ENCODE data around the gene OVOL1. TPM values are rescaled to one million over a fixed set of nuclear protein-coding genes. Genes with fewer than 3 reads are reported as not detected.

Gene OVOL1
- total and polyA plus RNA-seq, 2 of the 13 experiments (the other 11 are each of a cell fraction or from before 2014, with no cell fraction given), result 0.01 TPM; not detected in 1

- TF ChIP-seq ATF4 (CRISPR knock-in tag; IDR thresholded peaks at IDR 0.05), result no peak
- no peak for TF ChIP-seq MLXIP (CRISPR knock-in tag; IDR thresholded peaks at IDR 0.05; ENCODE audit: borderline replicate concordance)
- peak; percentile 82 for TF ChIP-seq ARID3A (IDR thresholded peaks at IDR 0.05; ENCODE audit: low read depth, low read length)
- no peak for TF ChIP-seq RCOR2 (CRISPR knock-in tag; IDR thresholded peaks at IDR 0.05)
- TF ChIP-seq TP53 (CRISPR knock-in tag; conservative IDR thresholded peaks at IDR 0.05), result no peak
- TF ChIP-seq RXRA (CRISPR knock-in tag; IDR thresholded peaks at IDR 0.05), result peak; percentile 90
- TF ChIP-seq MIXL1 (CRISPR knock-in tag; IDR thresholded peaks at IDR 0.05), result peak; percentile 74
- peak; percentile 24; the same call in 1 of the 2 replicates for TF ChIP-seq FOXP4 (CRISPR knock-in tag; IDR thresholded peaks at IDR 0.05)
- TF ChIP-seq ZBTB2 (CRISPR knock-in tag; IDR thresholded peaks at IDR 0.05; ENCODE audit: low read depth), result no peak
- TF ChIP-seq ATF2 (CRISPR knock-in tag; IDR thresholded peaks at IDR 0.05), result no peak
- no peak for TF ChIP-seq MAZ (IDR thresholded peaks at IDR 0.05; ENCODE audit: borderline replicate concordance, low read depth, low read length)
- no peak for TF ChIP-seq MAZ (CRISPR knock-in tag; IDR thresholded peaks at IDR 0.05; ENCODE audit: low read depth)
- TF ChIP-seq ZNF441 (CRISPR knock-in tag; IDR thresholded peaks at IDR 0.05; ENCODE audit: borderline replicate concordance), result no peak
- no peak for TF ChIP-seq ATF5 (CRISPR knock-in tag; IDR thresholded peaks at IDR 0.05; ENCODE audit: low read depth)
- TF ChIP-seq ZNF460 (CRISPR knock-in tag; IDR thresholded peaks at IDR 0.05; ENCODE audit: borderline replicate concordance), result peak; percentile 64; the same call in 1 of the 2 replicates
- no peak for TF ChIP-seq SSRP1 (CRISPR knock-in tag; IDR thresholded peaks at IDR 0.05)
- no peak for TF ChIP-seq ZFP90 (CRISPR knock-in tag; IDR thresholded peaks at IDR 0.05; ENCODE audit: borderline replicate concordance)
Observed at GRCh38 chr11:65844231-65844872, 57.5 kb downstream of the OVOL1 start (continued).

All from HepG2 (cell line).